ENCODE measurements around the gene BBS2.

Gene BBS2

GRCh38 chr16:56468800-56469199 is 51.0 kb downstream of the BBS2 start:
- no peak for DNase-seq (ENCODE audit: low read depth)
- H3K4me3 ChIP-seq (ENCODE audit: low read length), result no peak overlapping the region
- TF ChIP-seq CTCF (conservative IDR thresholded peaks at IDR 0.05; ENCODE audit: low read depth, low read length), result no peak

DNA sequence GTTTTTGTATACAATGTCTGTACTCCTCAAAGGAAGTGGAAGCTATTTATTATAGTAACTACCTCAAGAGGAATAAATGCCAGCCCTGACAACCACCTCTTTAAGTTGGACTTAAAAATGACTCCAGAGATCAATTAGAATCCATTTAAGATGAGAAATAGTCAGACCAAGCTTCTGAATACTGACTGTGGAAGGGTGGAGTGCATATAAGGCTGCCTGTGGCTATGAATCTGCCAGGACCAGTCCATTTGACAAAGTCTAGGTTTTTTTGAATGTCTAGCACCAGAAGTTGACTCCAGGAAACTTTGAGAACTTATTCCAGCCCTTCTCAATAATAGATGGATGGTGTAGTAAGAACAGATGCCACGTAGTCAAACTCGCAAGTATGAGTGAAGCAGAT is 53.5 kb downstream of the BBS2 start:
- TF ChIP-seq CTCF (conservative IDR thresholded peaks at IDR 0.05; ENCODE audit: low read depth, low read length), result no peak
- no peak overlapping the region for H3K4me3 ChIP-seq (ENCODE audit: low read length)
- DNase-seq (ENCODE audit: low read depth), result no peak

DNA sequence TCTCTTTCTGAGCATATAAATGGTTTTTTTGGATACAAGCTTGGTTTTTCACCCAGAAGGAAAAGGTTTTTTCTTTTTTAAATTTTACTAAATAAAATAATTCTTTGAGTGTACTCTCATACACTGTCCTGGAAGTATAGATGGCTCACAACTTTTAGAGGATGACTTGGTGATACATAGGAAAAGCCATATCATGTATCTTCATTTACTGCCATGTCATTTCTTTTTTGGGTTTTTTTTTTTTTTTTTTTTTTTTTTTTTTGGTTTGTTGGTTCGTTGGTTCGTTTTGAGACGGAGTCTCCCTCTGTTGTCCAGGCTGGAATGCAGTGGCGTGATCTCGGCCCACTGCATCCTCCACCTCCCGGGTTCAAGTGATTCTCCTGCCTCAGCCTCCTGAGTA is 56.7 kb downstream of the BBS2 start:
- no peak overlapping the region for H3K4me3 ChIP-seq (ENCODE audit: low read length)
- TF ChIP-seq CTCF (conservative IDR thresholded peaks at IDR 0.05; ENCODE audit: low read depth, low read length), result no peak
- DNase-seq (ENCODE audit: low read depth), result no peak

DNA sequence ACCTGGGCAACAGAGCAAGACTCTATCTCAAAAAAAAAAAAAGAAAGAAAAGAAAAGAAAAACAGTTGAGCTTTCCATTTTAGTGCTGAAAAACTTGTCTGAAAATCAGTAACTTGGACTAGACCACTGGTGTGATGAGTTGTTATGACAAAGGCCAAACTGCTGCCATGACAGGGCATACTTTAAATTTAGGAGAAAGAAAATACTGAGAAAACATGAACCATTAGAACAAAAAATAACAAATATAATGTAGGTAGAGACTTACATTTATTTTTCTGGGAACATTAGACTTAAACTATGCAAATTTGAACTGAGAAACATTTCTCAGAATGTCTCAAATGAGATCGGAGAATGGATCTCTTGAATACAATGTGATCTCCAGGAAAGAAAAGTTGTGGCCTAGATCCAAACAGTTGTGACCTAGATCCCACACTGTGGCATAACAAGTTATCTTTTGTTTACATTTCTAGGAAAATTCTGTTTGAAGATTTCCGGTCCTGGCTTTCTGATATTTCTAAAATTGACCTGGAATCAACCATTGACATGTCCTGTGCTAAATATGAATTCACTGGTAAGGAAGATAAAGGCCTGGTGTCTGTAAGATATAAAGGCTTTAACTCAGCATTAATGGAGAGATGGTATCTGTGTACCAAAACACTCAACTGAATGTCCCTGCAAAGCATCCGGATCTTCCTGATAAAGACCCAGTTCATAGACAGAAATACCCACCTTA is 57.6 kb downstream of the BBS2 start:
- H3K4me3 ChIP-seq (ENCODE audit: low read length), result no peak overlapping the region
- TF ChIP-seq CTCF (conservative IDR thresholded peaks at IDR 0.05; ENCODE audit: low read depth, low read length), result no peak

DNA sequence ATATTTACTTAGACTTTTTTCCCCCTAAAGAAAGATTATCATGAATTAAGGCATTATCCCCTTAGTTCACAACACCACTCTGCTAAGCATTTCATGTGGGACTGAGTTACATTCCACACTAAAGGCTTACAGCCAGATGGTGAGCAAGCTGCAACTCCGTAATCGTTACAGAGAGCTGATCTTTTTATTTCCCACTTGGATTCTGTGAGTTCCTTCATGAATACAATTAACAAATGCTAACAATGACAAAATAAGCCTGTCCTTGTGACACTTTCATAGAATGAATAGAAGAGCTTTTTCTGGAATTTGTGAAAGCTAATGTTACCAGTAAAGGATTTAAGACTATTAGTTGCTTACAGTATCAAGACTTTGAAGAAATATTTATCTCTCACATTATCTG is 59.7 kb downstream of the BBS2 start:
- DNase-seq (ENCODE audit: low read depth), result peak; percentile 71
- no peak overlapping the region for H3K4me3 ChIP-seq (ENCODE audit: low read length)
- no peak for TF ChIP-seq CTCF (conservative IDR thresholded peaks at IDR 0.05; ENCODE audit: low read depth, low read length)

More for the DNA sequence above, 57.6 kb downstream of the BBS2 start:
- DNase-seq (ENCODE audit: low read depth), result no peak

GRCh38 chr16:56457927-56458470 is 61.8 kb downstream of the BBS2 start:
- DNase-seq (ENCODE audit: low read depth), result no peak
- no peak for TF ChIP-seq CTCF (conservative IDR thresholded peaks at IDR 0.05; ENCODE audit: low read depth, low read length)
- H3K4me3 ChIP-seq (ENCODE audit: low read length), result no peak overlapping the region

Measured in retinal pigment epithelial cell (primary cell).